Thoracic aorta (tissue), 2 donors: ENCODE results near the gene PDE4D. TPM values are rescaled to one million over a fixed set of nuclear protein-coding genes. Genes with fewer than 3 reads are reported as not detected.

ENCODE experiments used
- ATAC-seq: fragments of 150-250 bp; one replicate; pipeline ENCODE4 v1.8.0; 2017; ENCODE audit warnings: low read depth; ENCODE audit not compliant: insufficient number of reproducible peaks, low FRiP score
- DNase-seq: peaks from one replicate; pipeline ENCODE4 v3.0.0-alpha.2; 2020; ENCODE audit warnings: low spot score
- H3K27ac ChIP-seq, 2 donors: fragments of 200-600 bp; sonication (generic); 1 replicate in 1 of 2; 2 replicates in 1 of 2; pipeline ENCODE4 v1.5.1; 2016; ENCODE audit warnings: mild to moderate bottlenecking in 2 of 2, moderate library complexity in 2 of 2
- H3K27me3 ChIP-seq: fragments of 200-600 bp; sonication (generic); replicated peaks from 2 replicates; pipeline ENCODE4 v1.6.0; 2016; ENCODE audit warnings: mild to moderate bottlenecking; ENCODE audit not compliant: insufficient read depth
- H3K36me3 ChIP-seq: fragments of 200-600 bp; sonication (generic); one replicate; pipeline ENCODE4 v1.5.1; 2016
- H3K4me1 ChIP-seq, 2 donors: fragments of 200-600 bp; sonication (generic); 1 replicate in 1 of 2; 2 replicates in 1 of 2; pipeline versions ENCODE4 v1.5.1 to v1.6.0; 2016; ENCODE audit warnings: low read depth in 2 of 2, mild to moderate bottlenecking in 1 of 2; ENCODE audit not compliant: control insufficient read depth in 1 of 2
- H3K4me3 ChIP-seq: fragments of 200-600 bp; sonication (generic); 2 replicates; pipeline ENCODE4 v1.5.1; 2016; ENCODE audit warnings: mild to moderate bottlenecking
- H3K9me3 ChIP-seq: fragments of 200-600 bp; sonication (generic); 2 replicates; pipeline ENCODE4 v1.5.1; 2016
- CTCF ChIP-seq: fragments of 200-600 bp; sonication (generic); IDR thresholded peaks from one replicate; pipeline ENCODE4 v1.5.1; 2019; ENCODE audit warnings: antibody characterized with exemption
- total RNA-seq, 2 donors: library from RNA; depleted of rRNA; stranded (reverse); fragments of >200 nt; gene quantifications; one replicate each; pipeline versions ENCODE4 v1.1.0 to v1.2.3, GENCODE V29; 2016

PDE4D gene
- total RNA-seq, 2 donors from 2014 or later: 34.0 to 85.8 TPM

- no peak for TF ChIP-seq CTCF
- no peak overlapping the region for H3K4me3 ChIP-seq
- no peaks in the 10 kb centered on the region for H3K9me3 ChIP-seq
- ATAC-seq (no peak), DNase-seq (no peak)
- H3K27me3 ChIP-seq: no peaks in the 10 kb centered on the region
- H3K27ac ChIP-seq: peak overlapping the region in 1 of 2 donors; percentile 16
- no peaks in the 10 kb centered on the region for H3K36me3 ChIP-seq
- peaks cover 10 to 48% of the 10 kb centered on the region in 2 donors for H3K4me1 ChIP-seq
Observed at GRCh38 chr5:59544573-59544972, 349.0 kb downstream of the PDE4D start.

GRCh38 chr5:59543821-59544442 lies 349.6 kb downstream of the PDE4D start:
- no peak for DNase-seq
- no peak for ATAC-seq
- H3K27me3 ChIP-seq: no peaks in the 10 kb centered on the region
- H3K27ac ChIP-seq: peak overlapping the region; percentile 16 to 42
- H3K36me3 ChIP-seq: no peaks in the 10 kb centered on the region
- no peak for TF ChIP-seq CTCF
- H3K9me3 ChIP-seq: no peaks in the 10 kb centered on the region
- no peak overlapping the region for H3K4me3 ChIP-seq
- H3K4me1 ChIP-seq: peaks cover 10 to 48% of the 10 kb centered on the region in 2 donors

GRCh38 chr5:59542851-59543820 lies 350.4 kb downstream of the PDE4D start:
- Histone ChIP-seq H3K36me3 (no peaks in the 10 kb centered on the region), H3K27me3 (no peaks in the 10 kb centered on the region), H3K27ac (peak overlapping the region; percentile 16 to 42), H3K4me3 (no peak overlapping the region), H3K9me3 (no peaks in the 10 kb centered on the region), H3K4me1 (peaks cover 10 to 45% of the 10 kb centered on the region in 2 donors)
- ATAC-seq (no peak), DNase-seq (peak; percentile 5)
- TF ChIP-seq CTCF: no peak

GRCh38 chr5:59542306-59542705 lies 351.2 kb downstream of the PDE4D start:
- Histone ChIP-seq H3K9me3 (no peaks in the 10 kb centered on the region), H3K4me3 (no peak overlapping the region), H3K27ac (no peak overlapping the region), H3K27me3 (no peaks in the 10 kb centered on the region), H3K4me1 (peaks cover 10 to 40% of the 10 kb centered on the region in 2 donors), H3K36me3 (no peaks in the 10 kb centered on the region)
- no peak for TF ChIP-seq CTCF
- ATAC-seq (no peak), DNase-seq (no peak)

GRCh38 chr5:59540366-59540765 lies 353.2 kb downstream of the PDE4D start:
- H3K27me3 ChIP-seq: no peaks in the 10 kb centered on the region
- no peak for TF ChIP-seq CTCF
- H3K4me3 ChIP-seq: no peak overlapping the region
- DNase-seq (no peak), ATAC-seq (no peak)
- peaks cover 10 to 40% of the 10 kb centered on the region in 2 donors for H3K4me1 ChIP-seq
- no peak overlapping the region for H3K27ac ChIP-seq
- H3K36me3 ChIP-seq: no peaks in the 10 kb centered on the region
- H3K9me3 ChIP-seq: no peaks in the 10 kb centered on the region
